Heart right ventricle (tissue), 16 donors: ENCODE measurements around the gene FBXL20. TPM values are rescaled to one million over a fixed set of nuclear protein-coding genes. Genes with fewer than 3 reads are reported as not detected.

ENCODE experiments used
- ATAC-seq, 8 donors: fragments of 200-7000 bp; cut with Tn5 transposase; one replicate each; pipeline ENCODE4 v1.9.1; 2020; ENCODE audit warnings: mild to moderate bottlenecking in 8 of 8, moderate library complexity in 8 of 8, moderate number of reproducible peaks in 1 of 8
- DNase-seq, 2 donors: peaks; one replicate each; pipeline ENCODE4 v3.0.0-alpha.2; 2020
- H3K27ac ChIP-seq, 10 donors: fragments of 200-600 bp; sonication (generic) in 2 of 10; one replicate each; pipeline versions ENCODE4 v1.5.0 to v1.8.0; 2020 to 2022; ENCODE audit warnings: mild to moderate bottlenecking in 3 of 10
- H3K27me3 ChIP-seq, 7 donors: fragments of 200-600 bp; one replicate each; pipeline ENCODE4 v1.8.0; 2021 to 2022; ENCODE audit warnings: mild to moderate bottlenecking in 2 of 7
- H3K36me3 ChIP-seq, 9 donors: fragments of 200-600 bp; sonication (generic) in 1 of 9; one replicate each; pipeline versions ENCODE4 v1.5.0 to v1.8.0; 2020 to 2022; ENCODE audit warnings: mild to moderate bottlenecking in 2 of 9
- H3K4me1 ChIP-seq, 9 donors: fragments of 200-600 bp; sonication (generic) in 1 of 9; one replicate each; pipeline versions ENCODE4 v1.5.0 to v1.8.0; 2020 to 2022; ENCODE audit warnings: mild to moderate bottlenecking in 4 of 9
- H3K4me3 ChIP-seq, 10 donors: fragments of 200-600 bp; sonication (generic) in 2 of 10; one replicate each; pipeline versions ENCODE4 v1.5.0 to v1.8.0; 2020 to 2022; ENCODE audit warnings: mild to moderate bottlenecking in 7 of 10, moderate library complexity in 2 of 10
- H3K9me3 ChIP-seq, 11 donors: fragments of 200-600 bp in 10 of 11; sonication (generic) in 2 of 11; one replicate each; pipeline versions ENCODE4 v1.5.0 to v1.8.0; 2013 to 2022; ENCODE audit warnings: mild to moderate bottlenecking in 2 of 11, control low read depth in 1 of 11, moderate library complexity in 1 of 11
- WGBS, 2 donors: extraction: QIAGEN DNeasy Blood & Tissue Kit; methylation state at CpG; one replicate each; pipeline ENCODE4 v1.1.7; 2013; ENCODE audit warnings: inconsistent platforms in 1 of 2; 5-methylcytosine and 5-hydroxymethylcytosine counted together
- intact Hi-C, 10 donors: fragments of 100-400 bp; cut with DNase I; formaldehyde crosslinking; loops; one replicate each; pipeline versions ENCODE4 v1.11.1 to v1.14.2; 2022
- polyA plus RNA-seq, 2 donors: library from polyadenylated mRNA; stranded (reverse); fragments of 200-250 nt; gene quantifications; one replicate each; pipeline ENCODE4 v1.2.3, GENCODE V29; 2013
- total RNA-seq, 10 donors: library from RNA; stranded (reverse); fragmentation: NEBNext Ultra II Directional in 3 of 10; extraction: Animal tissue kit (Norgen Biotek cat#: 25700) in 3 of 10; gene quantifications; one replicate each; pipeline versions ENCODE4 v1.2.1 to v1.2.4, GENCODE V29; 2021 to 2023
- TF ChIP-seq, protein P1 (sequence below), 9 donors: fragments of 200-600 bp; sonication (generic) in 2 of 9; IDR thresholded peaks; one replicate each; pipeline versions ENCODE4 v1.5.0 to v1.8.0; 2021 to 2022; ENCODE audit warnings: antibody characterized with exemption in 9 of 9, mild to moderate bottlenecking in 5 of 9, moderate library complexity in 1 of 9
- donor health status: Arrhythmogenic right ventricular cardiomyopathy.
- donor health status: ischemic (EF 13 %, LVEDD 7.1; RV severe dilation, severe dysfunction).
- donor health status: healthy with polysubstance abuse.
- donor health status: DM: no; HTN: yes; CAD: no.
- donor health status: DM: no; HTN: no; CAD: no.
- donor health status: ischemic (EF 25% LVEDD 6.9; RV normal size, moderate dysfunction).
- donor health status: ischemic (EF 25% LVEDD 5.7; RV mildly dilated, moderate dysfunction).
- donor health status: healthy.
- donor health status: DM: yes; HTN: yes; CAD: no.
- donor health status: Ischemic cardiomyopathy.
- donor health status: ischemic (EF 35%, LVEDD 5.7; RV mildly dilated, moderate dysfunction).
- donor health status: nonischemic (EF 11% LVEDD 7.7; RV severe dilation, severe dysfunction).
- donor health status: DM: yes; HTN: yes; CAD: no.
- donor health status: PGD.
- donor health status: ischemic (EF 29% LVEDD 5.4; RV normal size, mild dysfunction).
- donor health status: nonischemic (EF 23%, LVEDD 6.1; RV moderate dilation, normal function).

The FBXL20 gene
- total and polyA plus RNA-seq, 12 donors, result 1.7 to 19.7 (median 15.5) TPM

DNA sequence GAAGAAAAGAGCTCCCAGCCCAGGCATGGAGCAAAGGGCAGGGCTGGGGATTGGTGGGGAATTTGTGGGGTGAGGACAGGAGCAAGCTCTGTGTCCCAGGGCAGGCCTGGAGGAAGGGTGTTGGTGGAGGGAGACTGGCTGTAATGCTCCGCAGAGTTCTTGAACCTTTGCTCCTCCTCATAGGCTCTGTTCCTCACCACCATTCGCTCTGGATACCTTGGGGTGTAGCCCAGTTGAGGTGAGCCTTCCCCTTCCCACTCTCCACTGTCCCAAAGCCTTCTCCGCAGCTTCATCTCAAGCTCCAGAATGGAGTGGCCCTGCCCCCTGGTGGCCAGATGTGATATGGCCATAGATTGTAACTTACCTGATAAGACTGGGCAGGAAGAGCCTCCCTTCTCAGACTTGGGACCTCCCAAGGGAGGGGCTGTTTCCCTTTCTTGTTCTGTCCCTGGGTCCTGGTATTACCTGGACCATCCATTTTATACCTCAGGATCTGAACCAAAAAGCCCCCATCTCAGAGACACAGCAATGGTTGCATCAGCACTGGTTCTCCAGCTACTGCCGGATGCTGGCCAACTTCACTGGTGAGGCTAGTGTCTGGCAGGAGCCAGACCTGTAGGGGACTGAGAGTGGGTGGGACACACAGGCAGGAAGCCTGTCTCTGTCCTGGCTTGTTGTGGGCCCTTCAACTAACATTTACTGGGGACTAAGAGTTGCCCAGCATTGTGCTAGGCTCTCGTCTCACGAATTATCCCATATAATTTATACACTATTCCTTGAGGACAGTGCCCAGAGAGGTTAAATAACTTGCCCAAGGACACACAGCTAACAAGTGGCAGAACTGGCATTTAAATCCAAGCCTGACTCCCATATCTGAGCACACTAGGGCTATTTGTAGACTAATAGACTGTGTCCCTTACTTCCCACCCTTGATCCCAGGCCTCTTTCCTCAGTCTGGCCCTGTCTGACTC, 156.5 kb downstream of the FBXL20 start:
- TF ChIP-seq, protein P1, sequence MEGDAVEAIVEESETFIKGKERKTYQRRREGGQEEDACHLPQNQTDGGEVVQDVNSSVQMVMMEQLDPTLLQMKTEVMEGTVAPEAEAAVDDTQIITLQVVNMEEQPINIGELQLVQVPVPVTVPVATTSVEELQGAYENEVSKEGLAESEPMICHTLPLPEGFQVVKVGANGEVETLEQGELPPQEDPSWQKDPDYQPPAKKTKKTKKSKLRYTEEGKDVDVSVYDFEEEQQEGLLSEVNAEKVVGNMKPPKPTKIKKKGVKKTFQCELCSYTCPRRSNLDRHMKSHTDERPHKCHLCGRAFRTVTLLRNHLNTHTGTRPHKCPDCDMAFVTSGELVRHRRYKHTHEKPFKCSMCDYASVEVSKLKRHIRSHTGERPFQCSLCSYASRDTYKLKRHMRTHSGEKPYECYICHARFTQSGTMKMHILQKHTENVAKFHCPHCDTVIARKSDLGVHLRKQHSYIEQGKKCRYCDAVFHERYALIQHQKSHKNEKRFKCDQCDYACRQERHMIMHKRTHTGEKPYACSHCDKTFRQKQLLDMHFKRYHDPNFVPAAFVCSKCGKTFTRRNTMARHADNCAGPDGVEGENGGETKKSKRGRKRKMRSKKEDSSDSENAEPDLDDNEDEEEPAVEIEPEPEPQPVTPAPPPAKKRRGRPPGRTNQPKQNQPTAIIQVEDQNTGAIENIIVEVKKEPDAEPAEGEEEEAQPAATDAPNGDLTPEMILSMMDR (IDR thresholded peaks at IDR 0.05), result peak; percentile 91 to 97 (median 95)
- Histone ChIP-seq H3K9me3 (no peaks in the 10 kb centered on the region), H3K27me3 (peaks cover 0 to 5% (median under 1%) of the 10 kb centered on the region in 7 donors), H3K36me3 (no peaks in the 10 kb centered on the region), H3K4me3 (no peak overlapping the region), H3K4me1 (peaks cover 0 to 17% (median 5%) of the 10 kb centered on the region in 9 donors), H3K27ac (no peak overlapping the region)
- DNase-seq (peak; percentile 79 to 86), ATAC-seq (peak; percentile 86 to 95 (median 89))
- WGBS, 2 donors, result 37 to 44% methylated on average over 6 of the region's 6 CpGs
- intact Hi-C loops, result loop anchor here in 9 of 10 donors (1.0 to 10.0 kb wide), 8 partner anchors 36 to 270 kb away; partner anchors contain the start of gene ARL5C (in 2 of the 9)

DNA sequence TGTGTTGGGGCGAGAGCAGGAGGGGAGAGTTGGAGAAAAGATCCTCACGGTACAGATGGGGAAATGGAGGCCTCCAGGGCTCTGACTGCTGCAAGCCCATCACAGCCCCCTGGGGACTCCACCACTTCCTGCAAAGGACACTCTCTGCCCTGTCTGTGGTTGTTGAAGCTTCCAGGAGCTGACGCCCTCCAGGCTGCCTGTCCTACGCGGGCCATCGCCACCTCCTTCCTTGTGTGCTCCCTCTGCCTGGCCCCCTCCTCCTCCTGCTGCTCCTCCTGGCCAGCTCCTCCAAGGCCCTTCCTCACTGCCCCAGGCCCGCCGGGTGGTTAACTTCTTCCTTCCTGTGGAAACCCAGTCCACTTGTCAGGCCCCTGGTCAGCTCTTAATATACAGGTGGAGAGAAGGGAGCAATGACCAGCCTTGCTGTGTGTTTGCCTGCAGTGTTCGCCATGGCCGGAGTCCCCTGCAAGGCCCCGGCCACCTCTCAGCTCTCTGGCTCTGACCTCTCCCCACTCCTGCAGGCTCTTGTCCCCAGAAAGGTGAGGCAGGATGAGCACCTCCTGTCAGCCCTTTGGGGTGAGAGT, 157.3 kb downstream of the FBXL20 start:
- TF ChIP-seq, protein P1 (IDR thresholded peaks at IDR 0.05), result no peak
- Histone ChIP-seq H3K27ac (no peak overlapping the region), H3K27me3 (peaks cover 0 to 11% (median 7%) of the 10 kb centered on the region in 7 donors), H3K36me3 (no peaks in the 10 kb centered on the region), H3K4me1 (peaks cover 0 to 17% (median 5%) of the 10 kb centered on the region in 9 donors), H3K9me3 (no peaks in the 10 kb centered on the region), H3K4me3 (no peak overlapping the region)
- 40 to 43% methylated on average over 11 of the region's 11 CpGs for WGBS, 2 donors
- intact Hi-C loops, result loop anchor here in 9 of 10 donors (1.0 to 10.0 kb wide), 8 partner anchors 35 to 269 kb away; partner anchors contain the start of gene ARL5C (in 2 of the 9)
- ATAC-seq, result peak in 7 of 8 donors; percentile 3 to 36 (median 17)
- no peak for DNase-seq

DNA sequence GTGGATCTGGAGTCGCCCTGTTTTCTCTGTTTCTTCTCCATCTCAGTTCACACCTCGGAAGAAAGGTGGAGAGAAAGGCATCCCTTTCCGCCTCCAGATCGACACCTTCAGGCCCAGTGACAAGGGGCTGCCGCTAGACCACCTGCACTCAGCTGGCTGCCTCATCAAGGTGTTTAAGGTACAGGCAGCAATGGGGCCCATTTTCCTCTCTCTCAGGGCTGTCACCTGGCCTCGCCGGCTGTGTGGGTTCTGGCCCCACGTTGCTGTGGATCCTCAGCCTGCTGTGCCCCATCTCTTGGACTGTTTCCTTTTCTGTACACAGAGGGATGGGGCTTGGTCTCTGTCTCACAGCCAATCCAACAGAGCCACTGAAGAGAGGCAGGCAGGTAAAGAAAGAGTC, 158.3 kb downstream of the FBXL20 start:
- WGBS, 2 donors, result 71 to 80% methylated on average over 8 of the region's 8 CpGs
- intact Hi-C loops, result loop anchor here in 7 of 10 donors (5.0 to 10.0 kb wide), 5 partner anchors 36 to 268 kb away; partner anchors contain the start of gene ARL5C (in 2 of the 7)
- Histone ChIP-seq H3K27ac (no peak overlapping the region), H3K36me3 (no peaks in the 10 kb centered on the region), H3K4me3 (no peak overlapping the region), H3K9me3 (no peaks in the 10 kb centered on the region), H3K4me1 (peaks cover 1 to 23% (median 5%) of the 10 kb centered on the region in 9 donors), H3K27me3 (peaks cover 0 to 15% (median 8%) of the 10 kb centered on the region in 7 donors)
- no peak for DNase-seq
- TF ChIP-seq, protein P1 (IDR thresholded peaks at IDR 0.05), result no peak
- ATAC-seq, result no peak

DNA sequence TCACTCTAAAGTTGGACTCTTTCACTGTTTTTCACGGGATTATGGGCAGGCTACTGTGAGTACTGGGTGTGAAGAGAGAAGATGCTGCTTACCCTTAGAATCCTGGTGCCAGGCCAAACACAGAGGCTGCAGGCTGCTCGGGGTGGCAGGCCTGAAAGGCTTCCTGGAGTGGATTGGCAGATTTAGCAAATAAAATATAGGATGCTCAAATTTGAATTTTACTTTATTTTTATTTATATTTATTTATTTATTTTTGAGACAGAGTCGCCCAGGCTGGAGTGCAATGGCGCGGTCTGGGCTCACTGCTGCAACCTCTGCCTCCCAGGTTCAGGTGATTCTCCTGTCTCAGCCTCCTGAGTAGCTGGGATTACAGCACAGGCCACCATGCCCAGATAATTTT, 160.8 kb downstream of the FBXL20 start:
- DNase-seq (no peak), ATAC-seq (no peak)

More for the DNA sequence above, 160.8 kb downstream of the FBXL20 start:
- H3K4me3 ChIP-seq, result no peak overlapping the region
- peaks cover 3 to 25% (median 5%) of the 10 kb centered on the region in 9 donors for H3K4me1 ChIP-seq
- WGBS, 2 donors, result 88 to 94% methylated on average over 5 of the region's 5 CpGs
- no peak overlapping the region for H3K27ac ChIP-seq
- peaks cover 0 to 20% (median 8%) of the 10 kb centered on the region in 7 donors for H3K27me3 ChIP-seq
- no peaks in the 10 kb centered on the region for H3K9me3 ChIP-seq
- no peaks in the 10 kb centered on the region for H3K36me3 ChIP-seq
- intact Hi-C loops, result loop anchor here in 7 of 10 donors (5.0 to 10.0 kb wide), 5 partner anchors 33 to 266 kb away; partner anchors contain the start of gene ARL5C (in 2 of the 7)
- TF ChIP-seq, protein P1 (IDR thresholded peaks at IDR 0.05), result no peak
